Activated T-helper 1 cell treated with Interleukin-2 at 50 U/mL for 16 hours (primary cell): ENCODE measurements around the gene DGCR6L.
"Not testable (repeated sequence)": the region's sequence is repeated elsewhere in the genome, so short reads cannot be mapped to it uniquely, and the experiment has no call there.

Source experiments
- DNase-seq: peaks from one replicate; pipeline ENCODE4 v3.0.0-alpha.2; 2020; ENCODE audit warnings: low read depth

DGCR6L gene

DNA sequence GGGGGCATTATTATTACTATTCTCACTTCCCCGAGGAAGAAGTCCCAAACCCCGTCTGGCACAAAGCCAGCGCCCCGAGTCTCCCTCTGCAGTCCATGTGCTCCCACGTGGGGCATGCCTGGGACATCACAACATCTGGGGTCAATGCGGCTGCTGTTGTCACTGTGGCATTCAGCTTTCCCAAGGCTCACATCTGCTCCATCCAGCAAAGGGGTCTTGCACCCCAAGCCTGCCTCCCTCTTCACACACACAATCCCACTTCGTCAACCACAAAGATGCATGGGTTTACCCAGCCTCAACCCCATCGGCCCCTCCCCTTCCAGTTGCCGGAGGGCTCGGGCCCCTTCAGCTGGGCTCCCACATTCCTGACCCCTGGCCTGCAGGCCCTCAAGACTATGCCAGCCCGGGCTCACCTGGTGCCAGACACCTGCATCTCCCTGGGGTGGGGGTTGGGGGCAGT is 28.2 kb downstream of the DGCR6L start:
- no peak for DNase-seq

DNA sequence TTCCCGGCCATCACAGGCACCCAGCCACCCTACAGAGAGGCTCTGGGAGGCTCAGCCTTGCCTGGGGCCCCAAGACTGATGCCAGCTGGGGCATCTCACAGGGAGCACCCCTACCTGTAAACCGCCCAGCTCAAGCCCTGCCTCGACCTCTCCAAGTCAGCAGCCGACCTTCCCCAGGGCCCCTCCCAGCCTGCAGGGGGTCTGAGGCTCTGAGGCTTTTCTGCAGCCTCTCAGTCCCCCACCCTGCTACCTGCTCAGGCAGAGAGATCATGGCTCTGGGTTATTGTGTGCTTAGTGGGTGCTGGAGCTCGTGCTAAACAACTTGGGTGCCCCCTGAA is 28.6 kb downstream of the DGCR6L start:
- no peak for DNase-seq

DNA sequence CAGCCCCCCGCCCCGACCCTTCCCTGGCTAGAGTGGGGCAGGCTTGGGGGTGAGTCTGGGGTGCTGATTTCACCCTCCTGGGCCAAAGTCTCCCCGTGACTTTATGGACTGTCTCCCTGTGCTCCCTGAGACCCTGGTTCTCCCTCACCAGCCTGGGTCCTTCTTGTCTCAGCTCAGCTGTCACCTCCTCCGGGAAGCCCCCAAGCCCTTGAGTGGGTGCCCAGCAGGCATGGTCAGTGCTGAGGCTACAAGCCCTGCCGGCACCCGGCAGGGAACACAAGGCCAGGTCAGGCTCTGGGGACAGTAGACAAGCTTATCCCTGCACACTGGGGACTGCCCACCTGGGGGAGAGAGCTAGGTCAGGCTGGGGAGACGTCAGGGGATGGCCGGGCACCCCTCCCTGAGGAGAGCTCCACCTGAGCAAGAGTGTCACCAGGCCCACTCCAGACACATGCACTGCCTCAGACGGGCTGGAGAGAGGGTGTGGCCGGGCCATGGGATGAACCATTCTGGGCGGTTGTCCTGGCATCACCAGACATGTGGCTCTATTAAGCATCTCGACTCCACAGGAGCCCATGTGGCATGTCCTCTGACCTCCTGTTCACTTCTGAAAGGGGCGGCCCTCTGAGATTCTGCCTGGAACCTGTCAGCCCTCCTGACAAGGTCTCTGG is 29.1 kb downstream of the DGCR6L start:
- DNase-seq, result no peak

DNA sequence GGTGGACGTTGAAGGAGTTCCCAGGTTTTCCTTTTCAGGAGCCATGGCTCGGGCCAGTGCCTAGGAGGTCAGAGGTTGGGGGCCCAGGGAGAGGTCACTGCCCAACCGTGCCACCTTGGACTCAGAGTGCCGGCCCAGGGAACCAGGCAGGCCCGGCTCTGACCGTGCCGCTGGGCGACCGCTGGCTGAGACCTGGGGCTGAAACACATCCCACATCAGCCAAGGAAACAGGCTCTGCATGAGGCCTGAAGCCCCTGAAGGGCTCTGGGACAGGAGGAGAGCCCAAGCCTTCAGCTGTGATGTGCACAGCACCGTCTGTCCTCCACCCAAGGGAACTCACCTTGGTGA is 29.8 kb downstream of the DGCR6L start:
- DNase-seq, result no peak

DNA sequence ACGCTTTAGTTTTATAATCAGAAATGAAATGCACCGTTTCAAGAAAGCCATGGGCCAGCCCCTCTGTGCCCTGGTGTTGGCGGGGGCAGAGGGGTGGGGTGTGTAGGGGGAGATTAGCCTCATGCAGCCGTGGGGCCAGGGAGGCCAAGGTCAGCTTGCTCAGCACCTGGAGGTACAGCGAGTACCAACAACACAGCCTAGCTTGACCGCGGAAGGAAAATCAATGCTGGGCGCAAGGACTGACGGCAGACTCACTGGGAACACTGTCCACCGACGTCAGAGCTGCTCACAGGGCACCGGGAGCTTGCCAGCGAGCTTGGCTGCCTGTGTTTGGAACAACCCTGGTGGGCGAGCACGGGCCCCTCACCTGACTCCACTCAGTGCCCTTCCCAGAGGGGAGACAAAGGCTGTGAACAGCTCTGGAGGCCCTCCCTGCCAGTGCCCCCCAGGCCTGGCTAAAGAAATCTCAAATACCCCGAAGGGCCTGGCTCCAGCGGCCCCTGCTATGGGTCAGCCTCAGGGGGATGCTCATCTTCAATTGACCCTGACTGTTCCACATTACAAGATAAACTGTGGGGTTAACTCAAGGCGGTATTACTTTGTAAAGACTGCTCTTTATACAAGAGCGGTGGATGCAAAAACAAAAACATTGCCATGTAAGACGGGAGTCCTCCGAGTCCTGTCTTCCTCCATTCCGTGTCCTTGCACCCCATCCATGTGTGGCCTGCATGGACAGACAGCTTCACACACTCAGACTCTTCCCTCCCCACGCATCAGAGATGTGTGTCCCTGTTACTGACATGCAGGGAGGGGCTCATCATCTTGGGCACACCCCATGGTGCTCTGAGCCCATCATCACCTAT is 30.4 kb downstream of the DGCR6L start:
- DNase-seq, result not testable (repeated sequence)

DNA sequence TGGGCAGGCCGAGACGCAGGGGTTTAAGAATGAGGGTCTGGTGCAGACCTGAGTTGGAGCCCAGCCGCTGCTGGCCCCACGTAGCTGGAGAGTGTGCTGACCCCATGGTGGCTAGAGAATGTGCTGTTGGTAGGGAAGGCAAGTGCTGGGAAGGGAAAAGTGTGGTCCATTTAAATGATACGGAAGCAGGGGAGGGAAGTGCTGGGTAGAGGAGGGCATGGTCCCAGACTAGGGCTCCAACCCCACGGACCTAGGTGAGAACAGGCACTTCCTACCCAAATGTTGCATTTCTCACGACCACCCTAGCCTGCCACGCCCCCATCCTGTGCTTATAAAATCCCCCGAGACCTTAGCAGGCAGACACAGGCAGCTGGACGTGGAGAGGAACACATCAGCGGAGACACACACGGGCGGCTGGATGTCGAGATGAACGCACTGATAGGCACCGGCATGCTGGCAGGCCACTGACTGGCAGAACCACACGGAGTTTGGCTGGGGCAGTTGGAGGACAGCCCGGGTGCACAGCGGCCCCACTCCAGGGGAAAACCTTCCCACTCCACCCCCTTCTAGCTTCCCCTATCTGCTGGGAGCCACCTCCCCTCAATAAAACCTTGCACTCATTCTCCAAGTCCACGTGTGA is 33.0 kb downstream of the DGCR6L start:
- not testable (repeated sequence) for DNase-seq

DNA sequence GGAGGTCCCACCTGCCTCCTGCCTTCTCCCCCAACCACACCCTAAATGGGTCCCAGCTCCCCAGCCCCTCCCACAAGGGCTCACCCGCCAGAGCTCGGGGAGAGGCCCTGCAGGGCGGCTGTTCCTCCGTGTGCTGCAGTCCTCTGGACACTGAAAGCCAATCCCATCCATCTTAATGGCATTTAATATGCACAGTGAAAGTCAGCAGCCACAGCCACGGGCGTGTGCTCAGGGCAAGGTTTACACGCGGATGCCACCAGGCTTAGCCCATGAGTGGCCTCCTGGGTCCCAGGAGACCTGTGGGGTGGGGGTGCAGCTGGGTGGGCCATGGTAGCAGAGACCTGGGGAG is 33.6 kb downstream of the DGCR6L start:
- DNase-seq, result not testable (repeated sequence)

DNA sequence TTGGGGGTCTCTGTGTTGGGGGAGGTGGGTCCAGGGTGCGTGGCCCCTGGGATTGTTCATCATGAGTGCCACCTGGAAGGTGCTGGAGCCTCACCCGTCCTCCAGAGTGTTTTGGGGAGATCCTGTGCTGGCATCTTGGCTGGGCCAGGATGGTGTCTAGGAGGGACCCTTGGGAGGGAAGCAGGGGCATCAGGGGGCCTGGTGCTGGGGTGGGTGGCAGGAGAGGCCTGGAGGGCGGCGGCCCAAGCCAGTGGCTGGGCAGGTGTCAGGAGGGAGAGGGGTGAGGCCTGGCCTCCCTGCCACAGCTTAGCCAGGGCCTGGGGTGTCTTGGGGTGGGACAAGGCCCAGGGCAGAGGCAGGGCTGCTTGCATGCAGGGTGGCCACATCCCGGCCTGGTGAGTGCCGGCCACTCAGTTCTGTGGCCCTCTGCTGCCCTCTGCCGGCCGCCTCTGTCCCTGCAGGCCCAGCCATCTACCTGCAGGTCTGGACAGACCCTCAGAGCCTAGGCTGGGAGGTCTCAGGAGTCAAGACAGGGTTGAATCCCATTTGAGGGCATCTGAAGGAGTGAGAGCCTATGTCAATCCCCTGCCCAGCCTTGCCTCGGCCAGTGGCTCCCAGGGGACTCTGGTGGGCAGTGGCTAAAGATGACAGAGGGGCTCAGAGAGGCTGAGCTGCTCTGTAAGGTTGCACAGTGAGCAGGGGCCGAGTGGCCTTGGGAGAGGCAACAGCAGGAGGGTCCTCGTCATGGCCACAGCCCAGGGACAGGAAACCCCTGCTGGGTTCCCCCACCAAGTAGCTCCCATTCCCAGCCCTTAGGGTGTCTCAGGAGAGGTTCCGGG is 34.2 kb downstream of the DGCR6L start:
- DNase-seq, result peak; percentile 57

DNA sequence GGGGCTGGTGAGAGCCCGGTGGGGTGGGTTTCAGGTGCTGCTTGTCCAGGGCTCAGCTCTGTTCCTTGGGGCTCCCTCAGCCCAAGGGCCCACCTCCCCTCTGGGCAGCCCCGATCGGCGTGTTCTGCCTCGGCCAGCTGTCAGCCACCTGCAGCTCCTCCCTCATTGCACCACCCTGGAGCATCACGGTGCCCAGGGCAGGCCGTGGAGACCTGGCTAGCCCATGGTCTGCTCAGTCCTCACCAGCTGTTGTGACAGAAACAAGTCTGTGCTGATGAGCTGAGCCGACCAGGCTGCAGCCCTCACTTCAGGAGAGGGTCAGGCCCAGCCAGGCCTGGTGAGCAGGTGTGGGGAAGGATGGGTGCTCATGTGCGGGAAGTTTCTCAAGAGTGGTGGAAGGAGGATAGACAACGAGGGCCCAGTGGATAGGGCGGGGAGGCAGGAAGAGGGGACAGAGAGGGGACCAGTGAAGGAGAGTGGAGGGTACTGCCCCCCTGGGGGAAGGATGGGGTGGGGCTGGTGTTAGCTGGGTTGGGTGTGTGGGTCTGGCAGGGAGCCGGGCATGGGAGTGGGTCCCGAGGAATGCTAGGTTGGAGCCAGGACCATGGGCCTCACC is 35.3 kb downstream of the DGCR6L start:
- DNase-seq, result no peak

DNA sequence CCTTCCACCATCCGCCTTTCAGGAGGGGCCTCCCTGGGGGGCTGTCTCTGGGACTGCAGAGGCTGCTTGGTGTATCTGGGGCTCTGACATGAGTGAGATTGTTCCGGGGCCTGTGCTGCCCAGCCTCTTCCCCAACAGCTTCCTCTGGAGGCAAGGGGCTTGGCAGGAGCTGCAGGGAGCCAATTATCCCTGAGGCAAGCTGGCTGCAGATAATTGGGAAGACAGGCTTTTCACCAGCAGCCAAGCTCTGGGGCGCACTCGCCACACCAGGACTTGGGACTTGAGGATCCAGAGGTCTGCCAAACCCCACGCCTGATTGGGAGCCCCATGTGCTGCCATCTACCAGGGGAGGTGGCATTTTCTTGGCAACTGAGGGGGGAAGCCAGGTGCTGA is 36.2 kb downstream of the DGCR6L start:
- no peak for DNase-seq

DNA sequence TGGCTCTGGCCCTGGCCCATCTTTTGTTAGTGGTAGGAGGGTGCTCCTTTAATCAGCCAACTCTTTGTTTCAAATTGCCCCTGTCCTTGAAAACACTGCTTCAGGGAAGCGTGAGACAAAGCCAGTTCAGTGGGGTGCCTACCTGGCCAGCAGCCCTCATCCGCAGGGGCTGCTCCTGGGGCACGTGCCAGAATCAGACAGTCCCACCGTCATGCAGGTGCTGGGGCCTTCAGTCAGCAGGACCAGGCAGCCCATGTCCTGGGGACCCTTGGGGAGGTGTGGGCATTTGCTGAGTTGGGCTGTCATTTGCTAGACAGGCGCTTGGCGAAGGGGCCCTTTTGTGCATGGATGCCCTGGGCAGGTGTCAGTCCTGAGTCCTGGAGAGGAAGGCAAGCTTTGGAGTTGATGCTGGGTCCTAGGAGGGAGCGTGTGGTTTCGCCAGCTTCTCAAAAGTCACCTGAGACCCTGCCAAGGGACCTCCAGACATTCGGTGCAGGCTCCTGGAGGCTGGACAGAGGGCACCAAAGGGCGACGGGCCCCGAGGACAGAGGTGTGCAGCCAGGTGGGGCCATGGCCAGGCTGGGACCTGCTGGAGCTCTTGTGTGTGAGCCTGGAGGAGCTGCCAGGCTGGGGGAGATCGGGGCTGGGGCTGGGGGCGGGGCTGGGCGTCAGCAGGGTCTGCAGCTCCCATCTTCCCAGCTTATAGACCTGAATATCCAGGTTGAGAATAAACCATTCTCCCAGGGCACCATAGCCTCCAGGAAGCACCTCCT is 36.8 kb downstream of the DGCR6L start:
- no peak for DNase-seq

DNA sequence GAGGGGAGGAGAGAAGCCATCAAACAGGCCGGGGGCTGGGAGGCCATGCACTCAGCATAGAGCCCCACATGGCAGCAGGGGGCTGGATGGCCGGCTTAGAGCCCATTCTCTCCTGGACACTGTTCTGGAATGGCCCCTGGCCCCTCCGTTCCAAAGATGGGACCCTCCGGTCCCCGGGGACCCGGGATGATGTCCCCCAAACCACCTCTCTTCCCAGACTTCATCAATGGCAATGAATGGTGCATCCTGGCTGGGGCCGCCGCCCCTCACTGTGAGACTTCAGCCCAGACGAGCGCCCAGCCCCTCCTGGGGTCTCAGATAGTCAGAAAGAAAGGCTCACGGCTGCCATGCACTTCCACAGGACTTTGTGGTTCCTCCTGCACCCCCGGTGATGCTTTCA is 38.0 kb downstream of the DGCR6L start:
- no peak for DNase-seq

DNA sequence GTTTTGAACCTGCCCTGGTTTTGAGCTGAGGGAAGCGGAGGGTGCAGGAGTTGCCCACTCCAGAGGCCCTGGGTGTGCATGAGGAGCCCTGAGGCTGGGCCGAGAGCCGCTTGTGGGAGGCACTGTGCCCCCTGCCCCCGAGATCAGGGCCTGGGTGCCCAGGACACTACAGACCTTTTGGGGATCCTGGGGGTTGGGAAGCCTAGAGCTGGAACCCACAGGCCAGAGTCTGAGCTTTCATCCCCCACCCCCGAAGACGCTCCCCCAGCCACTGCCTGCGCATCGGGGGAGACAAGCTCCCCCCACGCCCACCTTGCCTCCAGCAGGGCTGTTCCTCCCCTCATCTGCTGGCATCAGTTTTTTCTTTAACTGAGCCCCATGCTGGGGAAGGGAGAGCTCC is 38.4 kb downstream of the DGCR6L start:
- DNase-seq, result not testable (repeated sequence)

DNA sequence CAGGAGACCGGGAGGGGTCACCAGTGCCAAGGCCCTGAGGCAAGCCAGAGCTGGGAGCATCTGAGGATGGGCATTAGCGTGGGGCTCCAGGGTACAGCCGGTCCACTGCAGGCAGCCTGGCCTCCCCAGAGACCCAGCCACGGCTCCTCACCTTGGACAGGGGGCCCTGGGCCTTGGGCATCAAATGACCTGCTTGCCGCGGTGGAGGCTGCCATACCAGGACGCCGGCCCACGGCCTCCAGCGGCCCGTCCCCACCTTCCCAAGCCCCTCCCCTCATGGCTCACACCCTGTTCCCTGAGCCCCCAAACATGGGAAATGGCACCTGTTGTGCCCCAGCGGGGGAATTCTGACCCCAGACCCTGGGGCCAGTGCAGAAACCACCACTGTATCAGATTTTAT is 39.0 kb downstream of the DGCR6L start:
- DNase-seq, result no peak

DNA sequence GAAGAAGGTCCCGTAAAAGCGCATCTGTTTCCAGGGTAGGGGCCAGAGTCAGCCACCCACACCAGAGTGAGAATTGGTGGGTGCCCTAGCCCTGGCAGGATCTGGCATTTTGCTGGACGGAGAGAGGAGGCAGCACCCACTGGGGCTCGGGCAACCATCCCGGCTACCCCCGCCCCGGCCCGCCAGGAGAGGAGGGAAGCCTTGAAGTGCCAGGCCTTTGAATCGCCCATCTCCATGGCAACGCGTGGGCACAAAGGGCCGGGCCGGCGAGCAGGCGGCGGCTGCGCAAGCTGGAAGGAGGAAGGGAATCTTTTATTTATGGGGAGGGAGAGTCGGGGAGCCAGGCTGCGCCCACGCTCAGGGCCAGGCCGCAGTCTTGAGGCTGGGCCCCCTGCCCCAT is 39.7 kb downstream of the DGCR6L start:
- not testable (repeated sequence) for DNase-seq

DNA sequence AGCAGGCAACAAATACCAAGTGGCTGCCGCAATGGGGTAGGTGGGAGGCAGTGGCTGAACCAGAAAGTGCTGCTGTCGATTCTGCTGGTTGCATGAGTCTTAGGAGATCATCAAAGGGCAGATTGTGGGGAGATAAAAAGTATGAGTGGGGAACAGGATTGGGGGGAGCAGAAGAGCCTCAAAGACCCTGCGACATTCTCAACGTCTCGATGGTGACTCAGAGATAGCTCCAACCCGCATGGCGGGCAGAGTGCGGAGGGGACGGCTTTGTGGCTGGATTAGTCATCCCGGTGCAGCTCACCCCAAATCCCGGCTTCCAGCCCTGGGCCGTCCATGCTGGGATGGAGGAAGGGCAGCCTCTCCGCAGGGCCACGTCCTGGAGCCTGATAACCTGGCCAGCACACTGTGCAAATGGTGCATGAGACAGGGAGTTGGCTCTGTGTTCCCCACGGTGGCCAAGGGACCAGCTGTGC is 40.2 kb downstream of the DGCR6L start:
- no peak for DNase-seq

DNA sequence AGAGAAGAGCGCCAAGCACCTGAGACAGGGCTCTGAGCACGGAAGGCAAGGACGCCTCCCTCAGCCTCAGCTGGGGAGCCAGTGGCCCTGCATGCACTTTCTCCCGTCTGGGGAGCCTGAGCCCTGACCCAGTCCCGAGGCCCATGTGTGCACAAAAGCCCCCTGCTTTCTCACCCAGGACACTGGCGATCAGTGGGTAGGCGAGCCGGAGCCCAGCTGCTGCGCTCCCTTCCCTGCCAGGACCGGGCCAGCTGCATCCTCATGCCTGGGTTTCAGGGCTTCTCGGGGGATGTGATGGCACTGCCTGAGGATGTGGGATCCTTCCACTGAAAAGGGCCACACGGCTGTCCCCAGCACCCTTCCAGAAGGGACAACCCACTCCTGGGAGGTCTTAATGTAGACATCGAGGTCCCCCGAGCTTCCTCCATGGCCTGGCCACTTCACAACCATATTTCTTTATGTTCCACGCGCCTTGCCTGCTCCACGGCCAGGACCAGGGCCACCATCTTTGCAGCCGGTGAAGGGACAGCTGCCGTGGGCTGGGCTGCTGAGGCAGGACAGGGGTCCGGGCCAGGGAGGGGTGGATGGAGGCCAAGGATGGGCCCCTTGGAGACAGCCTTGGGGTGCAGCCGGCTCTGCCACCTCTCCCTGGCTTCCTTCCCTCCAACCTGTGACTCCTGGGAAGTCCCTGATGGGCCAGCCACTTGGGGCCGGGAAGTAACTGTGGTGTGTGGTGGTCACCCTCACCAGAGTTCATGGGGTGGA is 41.0 kb downstream of the DGCR6L start:
- DNase-seq, result not testable (repeated sequence)

DNA sequence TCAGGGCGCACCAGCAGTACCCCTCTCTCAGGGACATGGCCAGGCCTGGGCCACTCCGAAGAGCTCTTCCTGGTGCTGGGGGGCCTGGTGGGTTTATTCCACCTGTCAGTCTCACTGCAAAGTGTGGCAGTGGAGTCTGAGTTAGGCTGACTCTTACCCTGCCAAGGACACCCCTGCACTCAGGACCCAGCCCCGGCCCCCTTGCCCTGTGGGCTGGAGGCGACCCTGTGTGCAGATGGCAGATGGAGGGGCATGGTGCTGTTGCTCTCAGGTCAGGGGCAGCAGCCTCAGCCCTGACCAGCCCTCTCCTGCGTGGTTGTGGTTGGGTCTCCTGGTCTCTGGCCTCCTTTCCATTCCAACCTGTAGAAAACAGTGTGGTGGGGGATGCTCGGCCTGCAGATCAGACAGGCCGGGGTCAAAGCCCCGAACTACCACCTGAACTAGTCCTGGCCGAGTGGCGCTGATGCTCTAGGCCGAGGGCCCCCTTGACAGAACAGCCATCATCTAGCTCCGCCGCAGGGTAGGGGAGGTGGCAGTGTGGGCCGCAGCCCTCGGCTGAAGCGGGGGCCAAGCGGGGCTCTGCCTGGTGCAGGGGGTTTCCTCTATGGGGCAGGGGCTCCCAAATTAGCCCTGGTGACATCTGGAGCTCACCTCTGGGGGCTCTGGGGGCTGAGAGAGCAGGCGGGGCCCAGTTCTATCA is 41.8 kb downstream of the DGCR6L start:
- DNase-seq, result not testable (repeated sequence)

DNA sequence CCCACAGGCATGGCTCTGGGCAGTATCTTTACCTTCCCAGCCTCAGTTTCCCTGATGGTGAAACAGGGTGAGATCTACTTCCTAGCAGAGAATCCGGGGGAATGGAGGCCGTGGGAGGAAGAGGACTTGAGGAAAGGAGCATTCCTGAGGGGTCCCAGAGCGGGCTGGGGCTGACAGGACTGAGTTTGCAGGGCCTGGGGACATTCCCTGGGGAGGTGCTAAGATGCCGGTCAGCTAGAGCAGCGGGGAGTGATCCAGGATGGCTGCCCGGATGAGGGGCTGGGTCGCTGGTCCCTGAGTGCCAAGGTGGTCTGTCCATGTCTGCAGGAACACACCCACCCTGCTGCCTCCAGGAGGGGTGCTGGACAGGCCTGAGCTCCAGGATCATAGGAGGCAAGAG is 43.4 kb downstream of the DGCR6L start:
- no peak for DNase-seq

DNA sequence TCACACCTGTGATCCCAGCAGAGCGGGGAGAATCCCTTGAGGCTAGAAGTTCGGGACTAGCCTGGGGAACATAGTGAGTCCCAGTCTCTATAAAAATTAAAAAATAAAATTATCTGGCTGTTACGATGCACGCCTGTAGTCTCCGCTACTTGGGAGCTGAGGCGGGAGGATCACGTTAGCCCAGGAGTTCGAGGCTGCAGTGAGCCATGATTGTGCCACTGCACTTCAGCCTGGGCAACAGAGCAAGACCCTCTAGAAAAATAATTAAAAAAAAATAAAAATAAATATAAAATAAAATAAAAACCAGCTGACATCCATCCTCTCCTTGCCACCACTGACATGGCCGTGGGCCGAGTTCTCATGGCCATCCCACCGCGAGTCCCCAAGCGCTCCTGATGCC is 44.0 kb downstream of the DGCR6L start:
- no peak for DNase-seq
